HG03103 (cell line): ENCODE measurements around the gene SELENOO.

Source experiments
- ATAC-seq: cut with Tn5 transposase; IDR thresholded peaks from one replicate; pipeline ENCODE4 v1.9.1; 2021; ENCODE audit warnings: low read depth; ENCODE audit not compliant: unreplicated experiment

SELENOO gene

DNA sequence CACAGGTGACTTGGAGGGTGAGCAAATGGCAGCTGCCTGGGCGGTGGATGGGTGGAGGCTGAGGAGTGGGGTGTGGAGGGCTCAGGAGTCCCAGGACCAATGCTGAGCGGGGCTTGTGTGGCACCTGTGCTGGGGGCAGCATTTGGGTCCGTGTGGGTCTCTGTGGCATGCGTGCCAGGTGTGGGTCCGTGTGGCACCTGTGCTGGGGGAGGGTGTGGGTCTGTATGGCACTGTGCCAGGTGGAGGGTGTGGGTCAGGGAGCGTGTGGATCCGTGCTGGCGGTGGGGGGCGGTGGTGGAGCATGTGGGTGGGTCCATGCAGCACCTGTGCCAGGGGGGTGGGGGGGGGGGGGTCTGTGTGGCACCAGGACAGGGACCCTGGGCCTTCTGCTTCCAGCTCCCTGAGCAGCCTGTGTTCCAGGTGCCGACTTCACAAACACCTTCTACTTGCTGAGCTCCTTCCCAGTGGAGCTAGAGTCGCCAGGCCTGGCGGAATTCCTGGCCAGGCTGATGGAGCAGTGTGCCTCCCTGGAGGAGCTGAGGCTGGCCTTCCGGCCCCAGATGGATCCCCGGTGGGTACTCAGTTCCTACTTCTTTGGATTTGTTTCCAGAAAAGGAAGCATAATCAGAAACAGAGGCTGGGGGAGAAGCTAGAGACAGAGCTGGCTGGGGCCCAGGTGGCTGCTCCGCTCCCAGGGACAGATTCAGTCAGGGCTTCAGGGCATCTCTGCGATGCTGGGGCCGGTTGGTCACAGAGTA is 14.7 kb downstream of the SELENOO start:
- no peak for ATAC-seq

DNA sequence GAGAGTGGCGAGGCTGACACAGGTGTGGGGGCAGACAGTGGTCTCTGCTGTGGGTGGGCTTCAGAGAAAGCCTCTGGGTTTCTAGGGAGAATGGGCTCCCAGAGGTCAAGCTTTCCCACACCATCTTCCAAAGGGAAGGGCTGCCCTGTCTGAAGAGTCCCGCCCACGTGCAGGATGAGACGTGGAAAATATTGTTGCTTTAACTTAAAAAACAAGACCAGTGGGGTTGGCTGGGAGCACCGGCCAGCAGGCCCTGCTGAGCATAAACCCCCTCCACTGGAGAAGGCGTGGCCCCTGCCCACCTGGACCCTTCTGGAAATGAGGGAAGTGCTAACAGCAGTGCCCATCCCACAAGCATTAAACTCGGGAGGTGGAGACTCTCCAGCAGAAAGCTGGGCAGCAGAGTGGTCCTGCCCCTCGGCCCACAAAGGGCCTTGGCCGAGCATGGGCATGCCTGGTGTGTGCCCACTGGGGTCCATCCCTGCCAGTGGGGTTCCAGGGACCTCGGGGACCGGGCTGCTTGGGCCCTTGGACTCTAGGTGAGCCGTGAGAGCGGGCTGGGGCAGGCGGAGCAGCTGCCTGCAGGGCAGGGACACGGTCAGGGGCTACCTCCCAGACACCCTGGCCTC is 15.4 kb downstream of the SELENOO start:
- no peak for ATAC-seq

- no peak for ATAC-seq
Observed at GRCh38 chr22:50216684-50217520, 16.1 kb downstream of the SELENOO start.

- ATAC-seq = no peak
Observed at GRCh38 chr22:50217543-50218152, 16.8 kb downstream of the SELENOO start.

DNA sequence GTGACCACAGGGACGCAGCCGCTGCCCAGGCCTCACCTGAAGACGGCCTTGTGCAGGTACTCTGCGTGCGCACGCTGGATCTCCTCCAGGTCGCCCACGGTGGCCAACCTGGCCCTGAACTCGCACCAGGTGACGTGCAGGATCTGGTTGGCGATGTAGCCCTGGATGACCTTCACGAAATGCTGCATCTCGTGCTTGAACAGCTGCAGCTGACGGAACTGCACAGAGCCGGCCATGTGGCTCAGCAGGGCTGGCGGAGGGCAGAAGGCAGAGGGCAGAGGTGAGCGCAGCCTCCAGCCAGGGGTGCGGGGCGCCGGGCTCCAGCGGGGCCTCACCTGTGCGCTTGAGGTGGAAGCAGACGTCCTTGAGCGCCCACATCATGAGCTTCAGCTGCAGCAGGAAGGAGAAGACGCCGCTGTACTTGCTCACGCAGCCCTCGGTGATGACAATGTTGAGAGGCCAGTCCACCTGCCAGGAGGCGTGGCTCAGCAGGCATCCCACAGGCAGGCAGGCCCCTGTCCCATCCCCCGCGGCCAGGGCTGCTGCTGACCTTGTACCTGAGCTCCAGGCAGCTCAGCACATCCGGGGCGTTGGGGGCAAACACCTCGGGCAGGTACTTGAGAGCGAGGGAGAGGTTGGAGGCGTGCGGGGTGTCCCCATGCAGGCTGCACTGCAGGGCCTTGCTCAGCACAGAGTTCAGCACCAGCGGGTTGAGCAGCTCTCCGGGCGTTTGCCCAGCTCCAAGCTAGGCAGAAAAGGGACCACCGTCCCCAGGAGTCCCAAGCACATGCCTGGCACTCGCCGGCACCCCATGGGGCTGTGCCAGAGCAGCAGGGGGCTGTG is 17.6 kb downstream of the SELENOO start:
- ATAC-seq = no peak

DNA sequence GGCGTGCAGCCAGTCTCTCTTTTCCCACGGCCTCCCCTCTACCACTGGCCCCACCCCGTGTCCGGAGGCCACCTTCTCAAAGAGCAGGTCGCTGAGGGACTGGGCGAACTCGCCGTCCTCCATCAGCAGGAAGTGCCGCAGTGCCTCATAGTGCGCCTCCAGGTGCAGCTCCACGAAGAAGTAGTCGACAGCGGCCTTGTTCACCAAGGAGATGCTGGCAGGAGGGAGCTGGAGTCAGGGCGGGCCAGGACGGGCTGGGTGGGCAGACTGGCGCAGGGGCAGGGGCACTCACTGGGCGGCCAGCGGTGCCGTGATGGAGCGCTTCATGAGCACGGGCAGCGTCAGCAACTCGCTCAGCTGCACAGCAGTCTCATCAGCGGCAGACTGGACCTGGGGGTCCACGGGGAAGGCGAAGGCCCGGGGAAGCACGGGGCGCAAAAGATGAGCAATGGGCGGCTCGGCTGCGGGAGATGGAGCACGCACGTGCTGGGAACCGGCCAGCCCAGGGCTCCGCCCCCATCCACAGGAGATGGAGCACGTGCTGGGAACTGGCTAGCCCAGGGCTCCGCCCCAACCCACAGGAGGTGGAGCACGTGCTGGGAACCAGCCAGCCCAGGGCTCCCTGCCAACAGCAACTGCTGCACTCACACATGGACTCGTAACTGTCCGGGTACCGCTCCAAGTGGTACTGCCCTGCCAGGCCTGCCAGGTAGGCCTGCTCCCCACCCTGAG is 18.4 kb downstream of the SELENOO start:
- ATAC-seq = no peak

- ATAC-seq = no peak
Observed at GRCh38 chr22:50219800-50220602, 19.2 kb downstream of the SELENOO start.

GRCh38 chr22:50220603-50221409 is 20.0 kb downstream of the SELENOO start:
- ATAC-seq = no peak

DNA sequence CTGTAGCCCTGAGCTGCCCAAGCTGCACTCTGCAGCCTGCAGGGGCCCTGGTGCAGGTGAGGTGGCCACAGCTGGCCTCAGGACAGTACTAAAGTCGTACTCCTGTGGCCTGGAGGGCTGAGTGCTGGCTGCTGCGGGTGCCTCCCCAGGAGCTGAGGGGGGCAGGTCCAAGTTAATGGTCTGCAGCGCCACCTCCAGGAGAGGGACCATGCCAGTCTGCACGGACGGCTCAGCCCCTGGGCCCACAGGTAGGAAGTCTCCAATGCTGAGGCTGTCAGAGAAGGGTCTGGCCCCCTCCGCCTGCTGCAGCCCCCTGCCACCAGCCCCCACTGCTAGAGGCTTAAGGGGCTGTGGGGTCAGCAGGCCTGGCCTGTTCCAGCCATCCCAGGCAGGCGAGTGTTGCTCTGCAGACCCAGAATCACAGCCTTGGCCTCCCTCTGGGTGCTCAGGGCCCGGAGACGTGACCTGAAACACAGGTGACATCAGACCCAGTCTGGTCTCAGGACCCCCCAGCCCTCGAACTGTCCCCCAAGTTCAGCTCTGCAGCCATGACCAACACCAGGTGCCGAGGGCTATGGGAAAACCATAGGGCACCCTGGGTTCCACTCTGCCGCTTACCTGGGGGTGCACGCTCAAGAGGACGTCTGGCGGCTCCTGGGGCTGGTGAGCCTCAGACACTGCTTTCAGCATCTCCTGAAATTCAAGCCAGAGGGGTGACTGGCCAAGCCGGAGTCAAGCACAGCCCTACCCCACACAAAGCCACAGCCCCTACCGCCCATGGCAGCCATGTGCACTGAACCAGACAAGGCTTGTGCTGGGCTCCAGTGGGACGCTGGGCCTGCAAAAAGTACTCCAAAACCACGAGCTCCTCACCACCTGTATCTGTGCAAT is 20.8 kb downstream of the SELENOO start:
- ATAC-seq = no peak

DNA sequence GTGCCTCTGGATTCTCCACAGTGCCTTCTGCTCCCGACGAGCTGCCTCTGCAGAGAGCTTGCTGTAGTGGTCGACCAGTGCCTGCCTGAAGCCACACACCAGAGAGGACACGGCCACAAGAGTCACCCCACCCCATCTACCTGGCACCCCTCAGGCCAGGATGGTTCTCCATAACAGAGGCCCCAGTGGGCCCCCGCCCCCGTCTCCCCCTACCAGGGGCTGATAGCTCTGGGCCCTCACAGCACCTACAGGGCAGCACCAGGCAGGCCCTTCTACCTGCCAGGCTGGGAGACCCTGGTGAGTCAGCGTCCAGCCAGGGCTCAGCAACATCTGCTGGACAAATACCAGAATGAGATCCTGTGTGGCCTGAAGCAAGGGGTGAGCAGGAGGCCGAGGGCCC is 21.7 kb downstream of the SELENOO start:
- ATAC-seq = no peak

GRCh38 chr22:50224071-50224470 is 23.3 kb downstream of the SELENOO start:
- no peak for ATAC-seq

DNA sequence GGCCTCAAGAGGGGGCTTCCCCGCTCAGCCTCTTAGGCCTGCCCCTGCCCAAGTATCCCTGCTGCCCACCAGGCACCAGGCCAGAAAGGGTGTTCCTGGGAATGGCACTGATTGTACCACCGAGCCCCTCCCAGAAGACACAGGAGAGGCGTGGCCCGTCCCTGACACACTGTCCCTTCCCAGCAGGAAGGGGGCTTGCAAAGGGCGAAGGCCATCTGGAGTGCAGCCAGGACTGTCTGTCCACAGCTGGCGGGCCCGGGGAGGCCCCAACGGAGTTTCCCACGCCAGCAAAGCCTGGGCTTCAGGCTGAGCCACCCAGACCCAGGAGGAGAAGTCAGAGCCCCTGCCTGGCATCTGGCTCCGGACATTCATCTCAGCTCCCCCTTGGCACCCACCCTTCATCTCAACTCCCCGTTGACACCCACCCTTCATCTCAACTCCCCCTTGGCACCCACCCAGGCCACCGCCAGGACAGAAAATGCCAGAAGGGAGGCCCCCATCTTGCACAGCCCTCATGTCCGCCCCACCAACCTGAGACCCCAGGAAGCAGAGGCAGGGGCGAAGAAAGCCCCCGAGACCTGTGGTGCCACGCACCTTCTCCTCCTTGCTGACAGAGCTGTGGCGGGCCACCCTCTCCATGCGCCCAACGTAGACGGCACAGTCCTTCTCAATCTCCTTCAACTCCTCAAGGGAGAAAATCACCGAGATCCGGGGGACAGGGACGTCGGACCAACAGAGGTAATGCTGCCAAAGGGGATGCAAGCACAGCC is 24.6 kb downstream of the SELENOO start:
- no peak for ATAC-seq

DNA sequence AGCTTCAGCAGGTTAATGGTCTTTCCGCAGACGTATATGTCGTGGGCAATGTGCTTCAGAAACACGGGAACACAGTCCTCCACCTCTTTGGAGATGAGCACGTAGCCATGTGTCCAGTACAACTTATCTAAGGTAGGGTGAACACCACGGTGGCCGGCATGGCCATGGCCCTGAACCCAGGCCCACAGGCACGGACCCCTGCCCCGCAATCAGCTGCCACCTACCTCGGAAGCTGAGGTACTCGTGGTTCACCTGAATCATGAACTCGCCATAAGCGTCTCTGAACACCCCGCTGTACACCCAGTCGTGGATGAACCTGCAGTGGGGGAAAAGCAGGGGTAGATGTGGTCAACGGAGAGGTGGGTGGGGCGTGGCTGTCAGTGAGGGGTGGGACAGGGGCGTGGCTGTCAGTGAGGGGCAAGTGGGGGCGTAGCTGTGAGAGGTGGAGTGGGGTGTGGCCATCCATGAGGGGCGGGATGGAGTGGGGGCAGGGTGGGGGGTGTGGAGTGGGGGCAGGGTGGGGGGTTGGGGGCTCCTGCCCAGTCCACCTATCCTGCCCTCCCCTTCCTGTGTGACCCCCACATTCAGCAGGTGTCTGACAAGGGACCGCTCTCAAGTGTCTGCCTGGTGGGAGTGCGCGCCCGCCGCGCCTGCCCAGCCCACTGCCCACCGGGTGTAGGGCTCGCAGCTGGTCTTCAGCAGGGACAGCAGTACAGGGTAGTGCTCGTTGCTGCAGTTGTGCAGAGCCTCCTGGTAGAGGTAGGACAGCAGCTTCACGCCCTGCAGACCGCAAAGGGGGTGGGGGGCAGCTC is 25.5 kb downstream of the SELENOO start:
- no peak for ATAC-seq

DNA sequence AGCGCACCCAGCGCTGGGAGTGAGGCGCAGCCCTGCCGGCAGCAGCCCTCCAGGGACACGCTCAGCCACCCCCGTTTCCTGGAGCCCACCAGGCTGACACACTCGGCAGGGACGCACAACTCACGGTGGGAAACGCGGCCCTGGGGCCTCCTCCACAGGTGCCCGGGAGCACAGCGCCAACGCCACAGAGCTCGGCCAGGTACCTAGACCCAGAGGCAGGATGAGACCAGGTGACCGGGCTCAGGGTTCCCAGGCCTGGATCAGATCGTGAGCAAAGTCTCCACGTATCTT is 26.0 kb downstream of the SELENOO start:
- no peak for ATAC-seq

DNA sequence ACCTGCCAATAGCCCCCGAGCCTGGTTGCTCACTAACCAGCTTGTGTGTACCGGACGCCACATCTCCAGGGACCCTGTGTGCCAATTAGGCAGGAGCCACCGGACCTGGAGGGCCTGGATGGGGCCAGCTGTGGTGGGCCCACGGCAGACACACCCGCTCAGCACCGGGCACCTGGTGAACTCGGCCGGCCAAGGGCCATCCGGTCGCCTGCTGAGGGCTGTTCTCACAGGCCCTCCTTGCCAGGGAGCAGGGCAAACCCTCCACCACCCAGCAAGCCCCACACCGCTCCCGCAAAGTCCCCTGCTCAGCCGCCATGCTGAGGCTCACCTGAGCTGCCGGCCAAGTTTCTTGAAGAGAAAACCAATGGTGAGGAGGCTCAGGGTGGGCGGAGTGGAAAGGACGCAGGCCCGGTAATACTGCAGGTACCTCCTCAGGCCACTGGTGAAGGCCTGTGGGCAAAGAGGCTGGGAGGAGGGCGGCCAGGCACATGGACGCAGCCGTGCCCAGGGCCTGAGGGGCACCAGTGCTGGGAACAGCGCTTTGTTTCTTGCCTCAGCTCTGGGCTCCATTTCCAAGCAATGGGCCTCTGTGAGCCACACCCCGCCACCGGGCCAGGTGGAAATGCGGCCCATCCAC is 26.9 kb downstream of the SELENOO start:
- ATAC-seq = no peak
